Astrocyte of the hippocampus (primary cell): Measurements from ENCODE around the gene KDM7A.
"Not testable (repeated sequence)": the region's sequence is repeated elsewhere in the genome, so short reads cannot be mapped to it uniquely, and the experiment has no call there.

ENCODE experiments used
- DNase-seq: peaks from one replicate; pipeline ENCODE4 v3.0.0; 2011; ENCODE audit warnings: low read depth, low spot score

The KDM7A gene

GRCh38 chr7:140200061-140200989, 23.5 kb upstream of the KDM7A start:
- peak; percentile 41 for DNase-seq

GRCh38 chr7:140197938-140198337, 21.2 kb upstream of the KDM7A start:
- no peak for DNase-seq

- DNase-seq: no peak
Measured at GRCh38 chr7:140197218-140197890, 20.6 kb upstream of the KDM7A start.

DNA sequence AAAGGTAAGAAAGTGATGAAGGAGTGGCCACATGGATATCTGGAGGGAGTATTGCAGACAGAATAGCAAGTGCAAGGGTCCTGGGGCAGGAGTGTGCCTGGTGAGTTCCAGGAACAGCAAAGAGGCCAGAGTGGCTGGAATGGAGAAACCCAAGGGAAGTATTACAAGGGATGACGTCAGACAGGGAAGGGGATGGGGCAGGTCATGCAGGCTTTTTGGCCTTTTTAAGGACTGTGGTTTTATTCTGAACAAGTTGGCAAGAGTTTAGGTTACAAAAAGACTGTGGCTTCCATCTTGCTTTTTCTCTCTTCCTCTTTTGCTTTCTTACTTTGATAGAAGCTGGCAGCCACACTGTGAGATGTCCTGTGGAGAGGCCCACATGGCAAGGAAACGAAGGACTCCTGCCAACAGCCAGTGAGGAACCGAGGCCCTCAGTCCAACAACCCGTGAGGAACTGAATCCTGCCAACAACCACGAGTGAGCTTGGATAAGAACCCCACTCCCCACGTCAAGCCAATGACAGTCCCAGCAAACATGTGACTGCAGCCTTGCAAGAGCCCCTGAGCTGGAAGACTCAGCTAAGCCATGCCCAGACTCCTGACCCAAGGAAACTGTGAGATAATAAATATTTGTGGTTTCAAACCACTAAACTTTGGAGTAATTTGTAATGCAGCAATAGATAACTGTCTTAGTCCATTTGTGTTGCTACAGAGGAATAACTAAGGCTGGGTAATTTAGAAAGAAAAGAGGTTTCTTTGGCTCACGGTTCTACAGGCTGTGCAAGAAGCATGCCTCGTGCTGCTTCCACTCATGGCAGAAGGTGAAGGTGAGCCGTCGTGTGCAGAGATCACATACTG, 19.8 kb upstream of the KDM7A start:
- DNase-seq: peak; percentile 41

DNA sequence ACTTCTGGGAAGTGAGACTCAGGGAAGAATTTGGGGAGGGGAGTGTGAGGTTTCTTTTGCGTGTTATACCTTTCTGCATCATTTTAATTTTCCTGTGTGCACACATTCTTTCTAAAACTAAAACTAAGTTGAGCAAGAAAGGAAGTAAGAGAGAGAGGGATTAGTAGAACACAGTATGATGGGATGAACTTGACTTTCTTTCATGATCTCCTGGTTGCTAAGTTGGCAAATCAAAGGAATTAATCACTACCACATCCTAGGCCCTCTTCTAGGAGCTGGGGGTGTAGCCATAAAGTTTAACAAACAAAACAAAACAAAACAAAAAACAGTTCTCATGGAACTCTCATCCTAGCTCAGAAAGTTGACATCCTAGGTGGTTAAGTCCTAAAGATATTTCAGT, 19.1 kb upstream of the KDM7A start:
- DNase-seq: no peak

GRCh38 chr7:140192620-140193019, 15.8 kb upstream of the KDM7A start:
- peak; percentile 12 for DNase-seq

- DNase-seq: no peak
Measured at GRCh38 chr7:140192176-140192575, 15.4 kb upstream of the KDM7A start.

GRCh38 chr7:140190588-140190987, 13.8 kb upstream of the KDM7A start:
- no peak for DNase-seq

- no peak for DNase-seq
Measured at GRCh38 chr7:140189917-140190316, 13.1 kb upstream of the KDM7A start.

DNA sequence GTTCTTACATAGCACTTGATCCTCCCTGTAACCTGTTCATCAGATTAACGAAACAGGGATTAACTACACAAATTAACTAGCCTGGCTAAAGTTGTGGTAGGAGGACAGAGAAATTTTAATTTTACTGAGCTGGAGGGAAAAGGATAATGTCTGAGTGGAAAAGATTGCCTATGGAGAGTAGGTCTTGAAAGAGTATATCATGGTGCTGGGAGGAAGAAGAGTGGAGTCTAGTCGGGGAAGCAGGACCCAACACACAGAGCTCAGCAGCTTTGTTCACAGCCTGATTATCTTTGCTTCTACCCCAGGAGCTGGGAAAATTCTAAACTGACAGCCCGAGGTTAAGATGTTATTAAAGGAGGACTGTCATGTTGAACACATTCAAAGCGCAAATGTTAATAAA, 6.1 kb upstream of the KDM7A start:
- DNase-seq: no peak

DNA sequence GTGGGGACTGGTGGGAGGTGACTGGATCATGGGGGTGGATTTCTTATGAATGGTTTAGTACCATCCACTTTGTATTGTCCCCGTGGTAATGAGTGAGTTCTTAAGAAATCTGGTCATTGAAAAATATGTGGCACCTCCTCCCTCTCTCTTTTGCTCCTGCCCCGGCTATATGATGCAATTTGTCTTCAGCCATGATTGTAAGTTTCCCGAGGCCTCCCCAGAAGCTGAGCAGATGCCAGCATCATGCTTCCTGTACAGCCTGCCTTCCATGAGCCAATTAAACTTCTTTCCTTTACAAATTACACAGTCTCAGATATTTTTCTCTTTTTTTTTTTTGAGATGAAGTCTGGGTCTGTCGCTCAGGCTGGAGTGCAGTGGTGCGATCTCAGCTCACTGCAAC, 2.6 kb upstream of the KDM7A start:
- DNase-seq: no peak

DNA sequence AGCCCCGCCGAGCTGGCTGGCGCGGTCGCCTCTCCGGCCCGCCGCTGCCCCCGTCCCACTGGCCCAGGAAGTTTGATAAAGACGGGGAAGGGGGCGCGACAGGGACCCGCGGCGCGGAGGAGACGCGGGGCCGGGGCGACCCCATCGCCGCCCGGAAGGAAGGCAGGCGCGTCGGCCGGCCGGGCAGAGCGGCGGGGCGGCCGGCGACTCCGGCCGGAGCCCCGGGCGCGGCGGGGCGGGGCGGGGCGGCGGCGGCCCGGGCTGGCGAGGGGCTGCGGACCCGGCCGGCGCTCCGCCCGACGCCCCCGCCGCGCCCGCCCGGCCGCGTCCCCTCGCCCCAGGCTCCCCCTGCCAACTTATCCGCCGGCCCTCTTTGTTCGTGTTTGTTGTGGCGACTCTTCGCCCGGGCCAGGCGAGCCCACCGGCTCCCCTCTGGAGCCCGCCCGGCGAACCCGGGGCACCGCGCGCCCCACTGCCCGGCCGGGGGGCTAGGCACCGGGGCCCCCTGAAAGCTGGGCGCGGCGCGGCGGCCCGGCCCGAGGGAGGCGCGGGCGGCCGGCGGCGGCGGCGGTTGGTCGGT, 571 bp downstream of the KDM7A start:
- peak; percentile 66 for DNase-seq

- peak; percentile 95 for DNase-seq
Measured at GRCh38 chr7:140175221-140176121, 1.3 kb downstream of the KDM7A start.

DNA sequence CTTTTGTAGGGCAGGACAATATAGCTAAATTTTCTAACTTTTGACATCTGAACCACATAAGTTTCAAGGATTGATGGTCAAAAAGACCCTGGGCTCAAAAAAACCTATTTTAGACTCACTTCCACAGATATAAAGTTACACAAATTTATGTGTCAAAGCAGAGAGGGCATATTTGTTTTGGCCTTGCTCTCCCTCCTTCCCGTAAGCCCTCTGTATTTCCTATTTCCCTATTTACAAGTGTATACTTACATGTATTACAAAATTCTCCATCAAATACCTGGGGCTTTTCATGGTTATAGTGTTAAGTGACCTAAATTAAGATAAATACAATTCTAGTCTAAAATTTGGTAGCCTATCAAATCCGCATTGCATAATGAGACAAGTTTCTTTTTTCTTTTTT, 2.6 kb downstream of the KDM7A start:
- DNase-seq: no peak

- no peak for DNase-seq
Measured at GRCh38 chr7:140170375-140170774, 6.4 kb downstream of the KDM7A start.

- DNase-seq: no peak
Measured at GRCh38 chr7:140168816-140169215, 8.0 kb downstream of the KDM7A start.

DNA sequence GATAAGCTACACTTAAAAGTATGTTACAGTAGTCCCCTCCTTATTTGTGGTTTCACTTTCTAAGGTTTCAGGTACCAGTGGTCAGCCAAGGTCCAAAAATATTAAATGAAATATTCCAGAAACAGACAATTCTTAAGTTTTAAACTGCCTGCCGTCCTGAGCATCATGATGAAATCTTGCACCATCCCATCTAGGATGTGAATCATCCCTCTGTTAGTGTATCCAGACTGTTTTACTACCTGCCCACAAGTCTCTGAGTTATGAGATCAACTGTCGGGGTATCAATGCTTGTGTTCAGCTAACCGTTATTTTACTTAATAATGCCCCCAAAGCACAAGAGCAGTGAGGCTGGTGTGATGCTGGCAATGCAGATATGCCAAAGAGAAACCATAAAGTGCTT, 11.4 kb downstream of the KDM7A start:
- peak; percentile 28 for DNase-seq

- DNase-seq: not testable (repeated sequence)
Measured at GRCh38 chr7:140162081-140162480, 14.7 kb downstream of the KDM7A start.

- no peak for DNase-seq
Measured at GRCh38 chr7:140161047-140161446, 15.7 kb downstream of the KDM7A start.

- DNase-seq: peak; percentile 14
Measured at GRCh38 chr7:140160308-140160707, 16.5 kb downstream of the KDM7A start.

DNA sequence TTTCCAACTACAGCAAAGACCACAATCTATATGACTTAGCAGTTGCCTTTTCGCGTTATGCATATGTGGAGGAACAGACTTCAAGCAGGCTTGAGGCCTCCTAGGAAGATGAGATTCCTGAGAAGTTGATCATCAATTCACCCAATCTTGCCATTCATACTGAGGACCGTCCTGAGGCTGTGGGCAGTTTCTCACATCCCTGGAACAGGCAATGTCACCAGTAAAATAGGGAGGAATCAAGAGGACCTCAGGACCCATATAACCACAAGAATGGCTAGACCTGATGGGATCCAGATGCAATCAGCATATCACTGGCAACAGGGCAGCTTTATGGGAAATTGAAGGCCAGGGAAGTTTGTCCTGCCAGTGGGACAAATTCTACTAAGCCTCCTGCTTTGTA, 17.3 kb downstream of the KDM7A start:
- DNase-seq: peak; percentile 24
